Sigmoid colon (tissue), 4 donors: Measurements from ENCODE around the gene ECT2L.

ENCODE experiments used
- POLR2A ChIP-seq, 2 donors: fragments of 450-650 bp; IDR thresholded peaks; one replicate each; pipeline ENCODE4 v1.6.1; 2016; ENCODE audit warnings: antibody characterized with exemption in 2 of 2, mild to moderate bottlenecking in 2 of 2, moderate library complexity in 2 of 2
- POLR2AphosphoS5 ChIP-seq, 4 donors: sonication (generic); formaldehyde crosslinking; IDR thresholded peaks; one replicate each; pipeline ENCODE4 v1.6.1; 2017; ENCODE audit warnings: antibody characterized with exemption in 4 of 4

DNA sequence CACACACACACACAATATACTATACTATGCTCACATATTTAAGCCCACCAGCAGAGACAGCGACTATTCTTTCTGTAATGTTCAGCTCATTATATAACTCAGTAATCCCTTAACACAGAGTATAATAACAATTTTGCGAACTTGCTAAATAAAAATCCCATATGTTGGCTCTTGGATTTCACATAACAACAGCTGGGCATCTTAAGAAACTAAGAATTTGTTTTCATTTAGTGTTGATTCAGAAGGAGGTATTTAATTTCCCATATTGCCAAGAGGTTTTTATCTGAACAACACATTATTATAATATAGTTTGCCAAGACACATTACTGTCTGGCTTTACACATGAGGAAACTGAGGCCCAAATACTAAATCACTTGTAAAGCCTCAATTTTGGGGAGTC, 7.4 kb downstream of the ECT2L start:
- TF ChIP-seq POLR2AphosphoS5 (IDR thresholded peaks at IDR 0.05) = no peak
- no peak for TF ChIP-seq POLR2A (IDR thresholded peaks at IDR 0.05)
